NCI-H2196 treated with DMSO at 0.1 percent for 48 hours (cell line): Measurements from ENCODE around the gene LEMD3.
"Not testable (repeated sequence)": the region's sequence is repeated elsewhere in the genome, so short reads cannot be mapped to it uniquely, and the experiment has no call there.

Experiments
- DNase-seq: peaks from one replicate; lab custom pipeline; 2025; ENCODE audit not compliant: unreplicated experiment; lab: John Stamatoyannopoulos, UW

Gene LEMD3

GRCh38 chr12:65276916-65277530, 107.6 kb downstream of the LEMD3 start:
- no peak for DNase-seq

- DNase-seq, result no peak
Observed at GRCh38 chr12:65277994-65278575, 108.7 kb downstream of the LEMD3 start.

DNA sequence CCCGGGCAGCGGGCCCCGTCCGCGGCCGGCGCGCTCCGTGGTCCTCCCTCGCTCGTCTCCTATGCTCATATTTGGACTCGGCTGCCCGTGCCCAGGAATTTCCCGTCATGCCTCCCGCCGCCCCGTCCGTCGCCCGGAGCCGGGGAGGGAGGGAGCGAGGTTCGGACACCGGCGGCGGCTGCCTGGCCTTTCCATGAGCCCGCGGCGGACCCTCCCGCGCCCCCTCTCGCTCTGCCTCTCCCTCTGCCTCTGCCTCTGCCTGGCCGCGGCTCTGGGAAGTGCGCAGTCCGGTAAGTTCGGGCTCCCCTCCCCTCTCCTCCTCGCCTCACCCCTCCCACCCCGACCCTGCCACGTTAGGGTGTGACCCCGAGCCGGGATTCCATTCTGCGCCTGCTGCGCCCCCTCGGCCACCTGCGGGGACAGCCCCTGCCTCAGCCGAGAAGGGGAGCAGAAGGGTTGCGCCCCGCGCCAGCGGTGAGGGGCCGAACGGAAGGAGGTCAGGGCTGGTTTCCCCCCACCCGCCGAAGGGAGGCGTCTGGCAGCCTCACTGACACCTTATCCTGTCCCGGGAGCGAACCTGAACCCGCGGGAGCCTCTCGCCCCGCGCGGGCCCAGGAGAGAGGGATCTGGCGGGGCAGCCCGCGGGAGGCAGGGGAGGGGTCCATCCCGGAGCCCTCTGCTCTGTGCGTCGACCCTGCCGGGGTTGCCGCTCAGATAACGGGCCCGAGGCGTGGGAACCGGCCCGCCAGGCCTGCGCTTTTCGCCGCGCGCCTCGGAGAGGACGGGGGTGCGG, 109.4 kb downstream of the LEMD3 start, which contains the start of gene MSRB3:
TSS of gene MSRB3 (plus strand) at position 108 of the 793 bp plus-strand sequence. CDS start 29,897 bp downstream, outside the sequence.
- no peak for DNase-seq

DNA sequence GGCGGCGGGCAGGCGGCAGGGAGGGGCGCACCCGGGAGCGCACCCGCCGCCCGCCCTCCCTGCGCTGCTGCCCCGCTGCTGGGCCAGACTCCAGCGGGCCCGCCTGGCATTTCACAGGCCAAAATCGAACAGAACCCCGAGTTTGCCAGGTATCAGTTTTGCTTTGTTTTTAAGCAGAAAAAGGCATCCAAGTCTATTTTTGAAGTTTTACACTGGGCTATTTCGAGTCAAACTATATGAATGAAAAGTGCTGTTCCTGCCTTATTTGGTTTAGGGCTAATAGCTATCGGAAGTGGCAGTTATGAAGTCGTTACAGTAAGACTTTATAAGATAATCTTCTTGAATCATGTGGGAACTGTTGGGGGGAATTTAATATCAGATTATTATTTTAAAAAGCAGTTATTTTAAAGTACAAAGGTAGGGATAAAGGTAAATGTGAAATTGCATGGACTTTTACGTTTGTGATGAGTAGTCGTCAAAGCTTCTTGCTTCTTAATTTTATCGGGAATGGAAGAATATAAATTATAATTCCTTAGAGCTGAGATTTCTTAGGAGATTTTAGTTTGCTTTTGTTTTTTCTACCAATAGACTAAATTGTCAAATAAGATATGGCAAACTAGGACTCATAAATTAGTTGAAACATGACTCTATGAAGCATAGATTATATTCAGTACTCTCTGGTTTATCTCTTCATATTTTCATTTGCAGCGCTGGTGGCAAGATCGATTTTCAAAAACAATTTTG, 110.2 kb downstream of the LEMD3 start:
- DNase-seq, result no peak

- no peak for DNase-seq
Observed at GRCh38 chr12:65280306-65280705, 110.9 kb downstream of the LEMD3 start.

DNA sequence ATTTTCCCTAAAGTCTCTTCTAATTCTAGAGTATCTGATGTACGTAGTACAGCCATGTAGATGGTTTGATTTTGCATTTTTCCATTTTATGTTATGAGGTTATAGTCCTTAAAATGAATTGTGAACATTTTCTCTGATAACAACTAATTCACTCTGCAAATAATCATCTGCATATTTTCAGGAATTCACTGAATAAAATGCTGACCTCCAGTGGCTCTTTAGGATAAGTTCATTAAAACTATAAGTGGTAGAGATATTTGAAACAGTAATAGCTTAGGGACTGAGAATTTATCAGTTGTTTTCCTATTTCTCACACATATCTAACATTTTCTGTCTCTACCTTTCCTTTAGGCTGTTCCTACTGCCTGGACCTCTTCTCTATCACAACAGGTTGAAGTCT, 113.5 kb downstream of the LEMD3 start:
- DNase-seq, result no peak

- not testable (repeated sequence) for DNase-seq
Observed at GRCh38 chr12:65285532-65285931, 116.1 kb downstream of the LEMD3 start.

DNA sequence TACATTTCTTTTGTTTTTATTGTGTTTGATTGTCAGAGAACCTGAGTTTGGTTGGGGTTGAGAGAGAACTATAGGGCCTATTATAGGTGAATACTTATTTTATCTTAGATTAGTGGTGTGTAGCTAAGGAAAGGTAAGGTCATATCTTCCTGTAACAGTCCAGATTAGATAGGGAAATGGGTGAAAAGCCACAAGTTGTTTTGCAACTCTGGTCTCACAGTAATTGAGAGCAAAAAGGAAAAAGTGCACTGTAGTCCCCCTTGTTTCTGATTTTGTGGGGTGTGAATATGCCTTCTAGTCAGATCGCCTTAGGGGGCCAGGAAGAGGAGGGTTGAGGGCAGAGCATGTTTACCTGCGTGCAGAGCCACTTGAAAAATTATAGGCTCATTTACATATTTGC, 118.0 kb downstream of the LEMD3 start:
- no peak for DNase-seq

DNA sequence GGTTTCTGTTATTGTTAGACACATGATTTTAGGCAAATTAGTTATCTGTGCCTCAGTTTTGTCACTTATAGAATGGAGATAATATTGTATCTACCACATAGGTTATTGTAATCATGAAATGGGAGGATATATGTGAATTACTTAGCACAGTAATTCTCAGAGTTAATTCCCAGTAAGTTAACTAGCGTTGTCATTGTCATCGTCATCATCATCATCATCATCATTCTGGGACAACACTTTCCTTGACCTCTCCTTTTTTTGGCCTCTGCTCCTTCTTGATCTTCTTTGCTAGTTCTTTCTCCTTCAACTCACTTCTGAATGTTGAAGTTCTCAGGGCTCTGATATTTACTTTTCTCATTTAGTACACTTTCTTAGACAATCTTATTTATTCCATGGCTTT, 122.9 kb downstream of the LEMD3 start:
- DNase-seq, result no peak

DNA sequence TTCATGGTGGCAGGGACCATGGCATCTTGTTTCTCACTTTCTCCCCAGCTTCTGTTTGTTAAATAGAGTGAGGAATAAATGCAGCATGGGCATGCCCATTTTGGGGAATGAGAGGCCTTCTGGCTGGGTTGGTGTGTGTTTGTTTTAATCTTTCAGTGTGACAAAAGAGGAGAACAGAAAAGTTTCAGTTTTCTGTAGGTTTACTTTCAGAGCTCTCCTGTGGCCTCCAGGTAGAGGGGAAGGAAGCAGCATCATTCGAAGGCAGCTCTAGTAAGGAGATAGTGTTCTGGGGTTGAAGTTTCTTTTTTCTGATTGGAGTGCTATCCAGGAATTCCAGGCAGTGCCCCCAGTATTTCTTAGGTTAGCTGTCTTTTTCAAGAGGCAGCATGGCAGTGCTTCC, 124.4 kb downstream of the LEMD3 start:
- DNase-seq, result no peak

DNA sequence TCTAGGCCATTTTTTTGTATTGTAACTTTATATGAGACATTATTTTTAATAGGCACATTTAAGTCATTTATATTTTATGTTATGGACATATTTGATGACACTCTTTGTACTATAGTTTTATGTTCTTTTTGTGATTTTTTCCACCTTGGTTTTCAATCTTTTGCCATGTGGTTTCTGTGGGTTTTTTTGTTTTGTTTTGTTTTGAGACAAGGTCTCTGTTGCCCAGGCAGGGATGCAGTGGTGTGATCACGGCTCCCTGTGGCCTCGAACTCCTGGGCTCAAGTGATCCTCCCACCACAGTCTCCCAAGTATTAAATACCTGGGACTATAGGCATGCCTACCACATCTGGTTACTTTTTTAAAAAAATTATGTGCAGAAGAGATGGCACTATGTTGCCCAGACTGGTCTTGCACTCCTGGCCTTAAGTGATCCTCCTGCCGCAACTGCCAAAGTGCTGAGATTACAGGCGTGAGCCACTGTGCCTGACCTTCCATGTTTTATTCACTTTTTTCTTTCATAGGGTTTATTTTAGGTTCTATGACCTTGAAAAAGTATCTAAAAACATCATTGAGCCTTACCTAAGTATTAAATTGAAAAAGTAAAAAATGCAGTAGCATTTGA, 125.4 kb downstream of the LEMD3 start:
- no peak for DNase-seq

DNA sequence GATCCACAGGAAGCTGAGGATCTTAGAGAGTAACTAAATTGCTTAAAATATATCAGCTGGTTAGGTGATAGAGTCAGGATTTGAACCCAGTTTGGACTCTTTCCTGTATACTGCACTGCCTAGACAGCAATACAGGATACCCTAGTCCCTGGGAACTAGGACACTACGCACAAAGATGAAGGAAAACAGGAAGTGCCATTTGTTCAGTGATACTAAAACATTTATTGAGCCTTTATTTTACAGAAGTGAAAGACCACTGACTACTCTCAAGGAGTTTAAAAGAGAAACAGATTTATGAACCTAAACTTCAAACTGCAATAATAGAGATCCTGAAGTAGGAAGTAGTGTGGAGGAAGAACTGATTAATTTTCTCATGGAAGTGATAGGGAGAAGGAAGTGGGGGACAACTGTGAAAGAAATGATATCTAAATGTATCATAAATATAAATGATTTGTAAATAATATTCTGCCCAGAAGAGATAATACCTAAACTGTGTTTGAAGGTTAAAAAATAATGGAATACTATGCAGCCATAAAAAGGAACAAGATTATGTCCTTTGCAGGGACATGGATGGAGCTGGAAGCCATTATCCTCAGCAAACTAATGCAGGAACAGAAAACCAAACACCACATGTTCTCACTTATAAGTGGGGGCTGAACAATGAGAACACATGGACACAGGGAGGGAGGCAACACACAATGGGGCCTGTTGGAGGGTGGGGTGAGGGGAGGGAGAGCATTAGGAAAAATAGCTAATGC, 127.3 kb downstream of the LEMD3 start:
- DNase-seq, result no peak
